Measurements from ENCODE around the gene CECR2. TPM values are rescaled to one million over a fixed set of nuclear protein-coding genes. Genes with fewer than 3 reads are reported as not detected.

CECR2 gene
- total and polyA plus RNA-seq, 2 donors, result 0.27 to 0.42 TPM

DNA sequence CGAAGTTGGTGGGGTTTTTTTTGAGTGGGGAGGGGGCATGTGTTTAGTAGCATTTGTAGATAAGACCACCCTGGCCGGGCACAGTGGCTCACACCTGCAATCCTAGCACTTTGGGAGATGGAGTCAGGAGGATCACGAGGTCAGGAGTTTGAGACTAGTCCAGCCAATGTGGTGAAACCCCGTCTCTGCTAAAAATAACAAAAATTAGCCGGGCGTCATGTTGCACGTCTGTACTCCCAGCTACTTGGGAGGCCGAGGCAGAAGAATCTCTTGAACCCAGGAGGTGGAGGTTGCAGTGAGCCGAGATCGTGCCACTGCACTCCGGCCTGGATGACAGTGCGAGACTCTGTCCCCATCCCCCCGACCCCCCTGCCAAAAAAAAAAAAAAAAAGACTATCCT lies 34.6 kb downstream of the CECR2 start:
- 96% methylated on average over 13 of the region's 13 CpGs for WGBS
- no peak overlapping the region for H3K4me3 ChIP-seq (ENCODE audit: low read length in 2 of 2)
- H3K27ac ChIP-seq (ENCODE audit: low read depth in 1 of 2, low read length in 1 of 2), result no peak overlapping the region

DNA sequence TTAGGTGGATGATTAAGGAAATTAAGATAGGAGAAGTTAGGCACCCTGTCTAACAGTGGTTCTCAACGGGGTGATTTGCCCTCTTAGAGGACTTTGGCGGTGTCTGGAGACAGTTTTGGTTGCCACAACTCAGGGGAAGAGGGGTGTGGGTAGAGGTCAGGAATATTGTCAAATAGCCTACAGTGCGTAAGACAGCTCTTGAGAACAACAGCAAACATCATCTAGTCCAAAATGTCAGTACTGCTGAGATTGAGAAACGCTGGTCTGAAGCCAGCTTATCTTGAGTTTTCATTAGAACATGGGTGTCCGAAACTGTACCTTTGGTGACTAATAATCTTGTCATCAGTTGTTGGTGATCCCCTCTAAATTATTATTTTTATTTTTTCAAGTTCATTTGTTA lies 38.4 kb downstream of the CECR2 start:
- Histone ChIP-seq H3K4me3 (ENCODE audit: low read length in 2 of 2) (no peak overlapping the region), H3K9me3 (ENCODE audit: control insufficient read depth in 2 of 2, insufficient read depth in 1 of 2, low read length in 1 of 2) (no peaks in the 10 kb centered on the region), H3K27ac (ENCODE audit: low read depth in 1 of 2, low read length in 1 of 2) (no peak overlapping the region), H3K27me3 (ENCODE audit: control insufficient read depth in 2 of 2, insufficient read depth in 1 of 2, low read length in 1 of 2) (no peaks in the 10 kb centered on the region), H3K36me3 (ENCODE audit: control insufficient read depth in 2 of 2, insufficient read depth in 2 of 2, low read length in 1 of 2) (no peaks in the 10 kb centered on the region), H3K4me1 (ENCODE audit: control insufficient read depth in 2 of 2, insufficient read depth in 2 of 2, low read length in 2 of 2) (no peaks in the 10 kb centered on the region)
- no peak for DNase-seq (ENCODE audit: low read depth in 6 of 9, low spot score in 9 of 9)
- 96% methylated on average over 5 of the region's 5 CpGs for WGBS

More for the DNA sequence above, 34.6 kb downstream of the CECR2 start:
- no peaks in the 10 kb centered on the region for H3K4me1 ChIP-seq (ENCODE audit: control insufficient read depth in 2 of 2, insufficient read depth in 2 of 2, low read length in 2 of 2)
- no peaks in the 10 kb centered on the region for H3K27me3 ChIP-seq (ENCODE audit: control insufficient read depth in 2 of 2, insufficient read depth in 1 of 2, low read length in 1 of 2)
- no peaks in the 10 kb centered on the region for H3K36me3 ChIP-seq (ENCODE audit: control insufficient read depth in 2 of 2, insufficient read depth in 2 of 2, low read length in 1 of 2)
- no peak for DNase-seq (ENCODE audit: low read depth in 6 of 9, low spot score in 9 of 9)
- no peaks in the 10 kb centered on the region for H3K9me3 ChIP-seq (ENCODE audit: control insufficient read depth in 2 of 2, insufficient read depth in 1 of 2, low read length in 1 of 2)

DNA sequence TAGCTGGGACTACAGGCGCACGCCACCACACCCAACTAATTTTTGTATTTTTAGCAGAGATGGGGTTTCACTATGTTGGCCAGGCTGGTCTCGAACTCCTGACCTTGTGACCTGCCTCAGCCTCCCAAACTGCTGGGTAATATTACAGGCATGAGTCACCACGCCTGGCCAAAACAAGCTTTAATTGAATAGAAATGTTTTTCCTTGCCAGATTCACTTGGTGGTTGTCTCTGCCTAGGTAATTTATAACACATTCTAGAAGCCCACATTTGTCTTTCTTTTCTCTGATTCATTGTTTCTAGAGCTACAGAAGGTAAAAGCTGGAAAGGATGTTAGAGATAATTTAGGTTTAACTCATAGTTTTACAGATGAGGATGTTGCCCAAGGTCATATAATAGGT lies 41.3 kb downstream of the CECR2 start:
- WGBS, result 97% methylated on average over 4 of the region's 4 CpGs
- H3K9me3 ChIP-seq (ENCODE audit: control insufficient read depth in 2 of 2, insufficient read depth in 1 of 2, low read length in 1 of 2), result no peaks in the 10 kb centered on the region

DNA sequence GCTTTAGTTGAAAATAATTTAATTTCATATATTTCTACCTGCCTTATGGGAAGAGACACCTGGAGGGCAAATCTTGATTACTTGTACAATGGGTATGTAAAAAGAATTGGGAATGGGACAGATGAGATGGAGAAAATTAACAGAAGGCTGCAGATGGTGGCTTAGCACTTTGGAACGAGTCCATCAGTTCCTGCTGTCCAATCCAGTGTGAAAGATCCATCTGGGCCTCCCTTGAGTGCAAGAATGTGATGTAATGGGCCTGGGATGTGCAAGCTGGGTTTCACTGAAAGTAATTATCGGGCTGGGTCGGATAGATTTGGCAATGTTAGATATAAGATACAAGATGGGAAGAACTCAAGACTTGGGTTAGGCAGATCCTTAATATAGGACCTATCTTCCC lies 42.0 kb downstream of the CECR2 start:
- 93% methylated on average over 3 of the region's 3 CpGs for WGBS

More for the DNA sequence above, 41.3 kb downstream of the CECR2 start:
- Histone ChIP-seq H3K4me1 (ENCODE audit: control insufficient read depth in 2 of 2, insufficient read depth in 2 of 2, low read length in 2 of 2) (no peaks in the 10 kb centered on the region), H3K4me3 (ENCODE audit: low read length in 2 of 2) (no peak overlapping the region), H3K27ac (ENCODE audit: low read depth in 1 of 2, low read length in 1 of 2) (no peak overlapping the region), H3K27me3 (ENCODE audit: control insufficient read depth in 2 of 2, insufficient read depth in 1 of 2, low read length in 1 of 2) (no peaks in the 10 kb centered on the region), H3K36me3 (ENCODE audit: control insufficient read depth in 2 of 2, insufficient read depth in 2 of 2, low read length in 1 of 2) (no peaks in the 10 kb centered on the region)
- no peak for DNase-seq (ENCODE audit: low read depth in 6 of 9, low spot score in 9 of 9)

DNA sequence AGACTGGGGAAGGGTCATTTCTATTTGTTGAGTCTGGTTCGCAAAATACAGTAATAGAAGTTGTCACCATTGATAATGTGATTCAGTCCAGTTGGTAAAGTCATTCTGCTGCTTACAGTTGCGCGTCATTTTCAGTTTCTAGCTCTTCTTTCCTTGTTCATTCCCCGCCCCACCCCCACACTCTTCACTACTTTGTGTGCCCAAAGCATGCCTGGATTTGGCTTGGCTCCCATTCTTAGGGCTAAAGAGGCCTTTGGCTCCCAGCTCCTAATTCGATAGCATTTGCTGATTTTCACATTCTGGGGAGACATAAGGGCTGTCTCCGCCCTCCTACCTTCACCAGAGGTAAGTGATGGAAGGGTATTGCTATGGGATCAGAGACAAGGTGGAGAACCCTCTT lies 43.0 kb downstream of the CECR2 start:
- H3K27me3 ChIP-seq (ENCODE audit: control insufficient read depth in 2 of 2, insufficient read depth in 1 of 2, low read length in 1 of 2), result no peaks in the 10 kb centered on the region
- DNase-seq (ENCODE audit: low read depth in 6 of 9, low spot score in 9 of 9), result no peak
- H3K27ac ChIP-seq (ENCODE audit: low read depth in 1 of 2, low read length in 1 of 2), result no peak overlapping the region
- H3K4me3 ChIP-seq (ENCODE audit: low read length in 2 of 2), result no peak overlapping the region
- 98% methylated on average over 6 of the region's 6 CpGs for WGBS
- H3K36me3 ChIP-seq (ENCODE audit: control insufficient read depth in 2 of 2, insufficient read depth in 2 of 2, low read length in 1 of 2), result no peaks in the 10 kb centered on the region
- H3K4me1 ChIP-seq (ENCODE audit: control insufficient read depth in 2 of 2, insufficient read depth in 2 of 2, low read length in 2 of 2), result no peaks in the 10 kb centered on the region
- H3K9me3 ChIP-seq (ENCODE audit: control insufficient read depth in 2 of 2, insufficient read depth in 1 of 2, low read length in 1 of 2), result no peaks in the 10 kb centered on the region

More for the DNA sequence above, 42.0 kb downstream of the CECR2 start:
- no peak for DNase-seq (ENCODE audit: low read depth in 6 of 9, low spot score in 9 of 9)
- H3K9me3 ChIP-seq (ENCODE audit: control insufficient read depth in 2 of 2, insufficient read depth in 1 of 2, low read length in 1 of 2), result no peaks in the 10 kb centered on the region
- H3K27ac ChIP-seq (ENCODE audit: low read depth in 1 of 2, low read length in 1 of 2), result no peak overlapping the region
- H3K4me3 ChIP-seq (ENCODE audit: low read length in 2 of 2), result no peak overlapping the region
- no peaks in the 10 kb centered on the region for H3K4me1 ChIP-seq (ENCODE audit: control insufficient read depth in 2 of 2, insufficient read depth in 2 of 2, low read length in 2 of 2)
- H3K36me3 ChIP-seq (ENCODE audit: control insufficient read depth in 2 of 2, insufficient read depth in 2 of 2, low read length in 1 of 2), result no peaks in the 10 kb centered on the region
- H3K27me3 ChIP-seq (ENCODE audit: control insufficient read depth in 2 of 2, insufficient read depth in 1 of 2, low read length in 1 of 2), result no peaks in the 10 kb centered on the region

DNA sequence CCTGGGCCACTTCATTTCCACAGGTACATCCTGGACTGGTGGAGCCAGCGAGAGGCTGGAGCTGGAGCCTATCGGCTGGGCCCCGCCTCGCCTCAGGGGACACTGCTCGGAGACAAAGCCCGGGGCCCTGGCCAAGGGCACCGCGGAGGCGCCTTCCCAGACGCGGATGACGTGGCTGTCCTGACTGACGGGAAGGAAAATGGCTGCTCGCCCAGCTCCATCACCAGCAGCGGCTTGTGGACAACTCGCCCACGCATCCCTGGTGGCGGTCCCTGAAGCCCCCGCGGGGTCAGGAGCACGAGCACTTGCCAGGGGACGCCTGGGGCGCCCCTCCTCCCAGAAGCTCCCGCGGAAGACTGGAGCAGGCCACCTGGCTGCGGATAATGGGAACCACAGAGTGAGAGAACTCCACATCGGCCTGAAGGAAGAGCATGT lies 49.6 kb downstream of the CECR2 start:
- H3K27ac ChIP-seq (ENCODE audit: low read depth in 1 of 2, low read length in 1 of 2), result no peak overlapping the region
- H3K27me3 ChIP-seq (ENCODE audit: control insufficient read depth in 2 of 2, insufficient read depth in 1 of 2, low read length in 1 of 2), result no peaks in the 10 kb centered on the region
- no peak for DNase-seq (ENCODE audit: low read depth in 6 of 9, low spot score in 9 of 9)
- H3K4me3 ChIP-seq (ENCODE audit: low read length in 2 of 2), result no peak overlapping the region
- H3K9me3 ChIP-seq (ENCODE audit: control insufficient read depth in 2 of 2, insufficient read depth in 1 of 2, low read length in 1 of 2), result no peaks in the 10 kb centered on the region
- WGBS, result 97% methylated on average over 27 of the region's 27 CpGs
- H3K36me3 ChIP-seq (ENCODE audit: control insufficient read depth in 2 of 2, insufficient read depth in 2 of 2, low read length in 1 of 2), result no peaks in the 10 kb centered on the region
- H3K4me1 ChIP-seq (ENCODE audit: control insufficient read depth in 2 of 2, insufficient read depth in 2 of 2, low read length in 2 of 2), result no peaks in the 10 kb centered on the region

DNA sequence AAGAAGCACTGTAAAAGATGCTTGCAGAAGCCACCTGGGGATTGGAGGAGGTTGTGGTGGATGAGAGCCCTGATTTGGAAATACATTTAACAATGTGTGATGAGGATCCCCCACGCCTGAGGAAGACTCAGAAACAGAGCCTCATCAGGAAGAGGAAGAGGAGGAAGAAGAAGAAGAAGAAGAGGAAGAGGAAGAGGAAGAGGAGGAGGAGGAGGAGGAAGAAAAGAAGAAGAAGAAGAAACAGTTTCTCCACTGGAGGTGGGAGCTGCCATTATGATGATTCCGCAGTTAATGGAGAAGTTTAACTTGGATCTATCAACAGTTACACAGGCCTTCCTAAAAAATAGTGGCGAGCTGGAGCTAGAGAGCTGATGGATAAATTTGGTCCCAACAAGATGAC lies 50.1 kb downstream of the CECR2 start:
- no peak overlapping the region for H3K4me3 ChIP-seq (ENCODE audit: low read length in 2 of 2)
- H3K36me3 ChIP-seq (ENCODE audit: control insufficient read depth in 2 of 2, insufficient read depth in 2 of 2, low read length in 1 of 2), result no peaks in the 10 kb centered on the region
- no peak overlapping the region for H3K27ac ChIP-seq (ENCODE audit: low read depth in 1 of 2, low read length in 1 of 2)
- 91% methylated on average over 3 of the region's 3 CpGs for WGBS
- H3K9me3 ChIP-seq (ENCODE audit: control insufficient read depth in 2 of 2, insufficient read depth in 1 of 2, low read length in 1 of 2), result no peaks in the 10 kb centered on the region
- no peaks in the 10 kb centered on the region for H3K4me1 ChIP-seq (ENCODE audit: control insufficient read depth in 2 of 2, insufficient read depth in 2 of 2, low read length in 2 of 2)
- H3K27me3 ChIP-seq (ENCODE audit: control insufficient read depth in 2 of 2, insufficient read depth in 1 of 2, low read length in 1 of 2), result no peaks in the 10 kb centered on the region
- no peak for DNase-seq (ENCODE audit: low read depth in 6 of 9, low spot score in 9 of 9)

DNA sequence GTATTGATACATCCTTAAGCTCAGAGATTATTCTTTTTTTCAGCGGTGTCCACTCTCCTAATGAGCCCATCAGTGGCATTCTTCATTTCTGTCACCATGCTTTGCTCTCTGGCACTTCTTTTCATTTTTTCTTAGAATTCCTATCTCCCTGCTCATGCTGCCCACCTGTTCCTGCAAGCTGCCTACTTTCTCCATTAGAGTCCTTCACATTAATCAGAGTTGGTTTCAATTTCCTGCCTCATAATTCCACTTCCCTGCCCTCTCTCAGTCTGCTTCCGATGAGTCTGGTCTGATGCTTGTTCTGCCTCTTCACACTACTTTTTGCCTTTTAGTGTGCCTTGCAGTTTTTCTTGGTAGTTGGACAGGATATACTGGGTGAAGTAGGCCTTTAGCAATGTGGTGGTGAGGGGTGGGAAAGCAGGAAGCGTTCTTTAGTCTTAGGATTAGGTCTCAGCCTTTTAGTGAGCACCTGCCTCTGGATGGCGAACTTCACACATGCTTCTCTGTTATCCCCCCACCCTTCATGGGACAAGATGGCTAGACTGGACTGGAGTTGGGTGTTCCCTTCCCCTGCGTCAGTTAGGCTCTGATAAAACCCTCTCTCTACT lies 53.6 kb downstream of the CECR2 start:
- 93% methylated on average over 5 of the region's 5 CpGs for WGBS
- Histone ChIP-seq H3K4me1 (ENCODE audit: control insufficient read depth in 2 of 2, insufficient read depth in 2 of 2, low read length in 2 of 2) (no peaks in the 10 kb centered on the region), H3K9me3 (ENCODE audit: control insufficient read depth in 2 of 2, insufficient read depth in 1 of 2, low read length in 1 of 2) (no peaks in the 10 kb centered on the region), H3K4me3 (ENCODE audit: low read length in 2 of 2) (no peak overlapping the region), H3K36me3 (ENCODE audit: control insufficient read depth in 2 of 2, insufficient read depth in 2 of 2, low read length in 1 of 2) (no peaks in the 10 kb centered on the region), H3K27me3 (ENCODE audit: control insufficient read depth in 2 of 2, insufficient read depth in 1 of 2, low read length in 1 of 2) (no peaks in the 10 kb centered on the region), H3K27ac (ENCODE audit: low read depth in 1 of 2, low read length in 1 of 2) (no peak overlapping the region)
- no peak for DNase-seq (ENCODE audit: low read depth in 6 of 9, low spot score in 9 of 9)

DNA sequence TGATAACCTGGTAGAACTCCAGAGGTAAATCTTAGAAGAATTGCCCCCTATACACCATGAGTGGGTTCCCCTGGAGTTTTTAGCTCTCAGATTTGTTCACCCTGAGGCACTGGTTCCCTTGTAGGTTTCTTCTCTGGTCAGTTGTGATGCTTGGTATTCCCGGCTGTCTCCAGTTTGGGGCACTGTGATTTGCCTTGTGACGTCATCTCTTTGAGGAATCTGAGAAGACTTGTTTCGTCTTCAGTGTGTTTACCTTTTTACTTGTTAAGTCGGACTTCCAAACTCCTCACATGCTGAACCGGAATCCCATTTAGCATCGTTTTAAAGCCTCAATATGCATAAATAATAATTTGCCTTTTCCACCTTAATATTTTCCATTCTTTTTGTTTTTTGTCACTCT lies 54.4 kb downstream of the CECR2 start:
- Histone ChIP-seq H3K9me3 (ENCODE audit: control insufficient read depth in 2 of 2, insufficient read depth in 1 of 2, low read length in 1 of 2) (no peaks in the 10 kb centered on the region), H3K27me3 (ENCODE audit: control insufficient read depth in 2 of 2, insufficient read depth in 1 of 2, low read length in 1 of 2) (no peaks in the 10 kb centered on the region), H3K36me3 (ENCODE audit: control insufficient read depth in 2 of 2, insufficient read depth in 2 of 2, low read length in 1 of 2) (no peaks in the 10 kb centered on the region), H3K27ac (ENCODE audit: low read depth in 1 of 2, low read length in 1 of 2) (no peak overlapping the region), H3K4me3 (ENCODE audit: low read length in 2 of 2) (no peak overlapping the region), H3K4me1 (ENCODE audit: control insufficient read depth in 2 of 2, insufficient read depth in 2 of 2, low read length in 2 of 2) (no peaks in the 10 kb centered on the region)
- 94% methylated on average over 6 of the region's 6 CpGs for WGBS
- DNase-seq (ENCODE audit: low read depth in 6 of 9, low spot score in 9 of 9), result no peak
